IMR-90 (cell line): ENCODE data around the gene NXN. TPM values are rescaled to one million over a fixed set of nuclear protein-coding genes. Genes with fewer than 3 reads are reported as not detected.

ENCODE experiments used
- ATAC-seq: fragments of 200-7000 bp; cut with Tn5 transposase; 2 replicates; pipeline ENCODE4 v1.9.1; 2020; ENCODE audit warnings: low read depth, mild to moderate bottlenecking, moderate library complexity
- BruUV-seq: library from RNA; stranded (reverse); fragments of 400-500 nt; replicated peaks from 2 replicates; lab custom pipeline; 2021; lab: Mats Ljungman, UMichigan
- CTCF ChIA-PET: fragments of 300-600 bp; formaldehyde crosslinking; extraction: SDS; loops from one replicate; lab custom pipeline; 2021; ENCODE audit warnings: antibody characterized with exemption; lab: Yijun Ruan, JAX
- POLR2A ChIA-PET: fragments of 300-600 bp; sonication (Branson Sonifier 250); formaldehyde crosslinking; loops from one replicate; lab custom pipeline; 2022; ENCODE audit warnings: antibody characterized with exemption; ENCODE audit not compliant: unreplicated experiment; lab: Charles Lee
- DNase-seq: peaks from one replicate; pipeline ENCODE4 v3.0.0; 2013
- H2AFZ ChIP-seq: replicated peaks from 2 replicates; pipeline ENCODE3; 2013; ENCODE audit warnings: low read length, mild to moderate bottlenecking; ENCODE audit not compliant: poor library complexity
- H2AK5ac ChIP-seq: 2 replicates; pipeline ENCODE4 v1.6.1; 2013; ENCODE audit warnings: low read depth, low read length, inconsistent platforms
- H2AK9ac ChIP-seq: replicated peaks from 2 replicates; pipeline ENCODE3; 2013; ENCODE audit warnings: mild to moderate bottlenecking, low read depth, low read length, moderate library complexity; ENCODE audit not compliant: poor library complexity
- H2BK120ac ChIP-seq: 2 replicates; pipeline ENCODE4 v1.6.1; 2013; ENCODE audit warnings: low read depth, low read length, inconsistent platforms
- H2BK15ac ChIP-seq: 3 replicates; pipeline ENCODE4 v1.6.1; 2013; ENCODE audit warnings: low read depth, low read length, inconsistent platforms
- H2BK20ac ChIP-seq: 2 replicates; pipeline ENCODE4 v1.6.1; 2013; ENCODE audit warnings: low read depth, mild to moderate bottlenecking, inconsistent platforms, low read length, moderate library complexity
- H2BK5ac ChIP-seq: 2 replicates; pipeline ENCODE4 v1.6.1; 2013; ENCODE audit warnings: mild to moderate bottlenecking, low read depth, low read length, inconsistent platforms; ENCODE audit not compliant: poor library complexity, severe bottlenecking
- H3K14ac ChIP-seq: replicated peaks from 2 replicates; pipeline ENCODE4 v1.6.1; 2013; ENCODE audit warnings: low read depth, low read length, inconsistent platforms
- H3K18ac ChIP-seq: 2 replicates; pipeline ENCODE4 v1.6.1; 2013; ENCODE audit warnings: low read depth, low read length, control low read depth
- H3K23ac ChIP-seq: 2 replicates; pipeline ENCODE4 v1.6.1; 2013; ENCODE audit warnings: low read depth, low read length, inconsistent platforms
- H3K27ac ChIP-seq: 2 replicates; pipeline ENCODE4 v1.5.1; 2013; ENCODE audit warnings: mild to moderate bottlenecking, control low read depth, low read length; ENCODE audit not compliant: insufficient read depth
- H3K27me3 ChIP-seq: 2 replicates; pipeline ENCODE4 v1.6.1; 2013; ENCODE audit warnings: low read length; ENCODE audit not compliant: control insufficient read depth, insufficient read depth
- H3K36me3 ChIP-seq: 2 replicates; pipeline ENCODE4 v1.6.1; 2013; ENCODE audit warnings: low read length, mixed read lengths; ENCODE audit not compliant: control insufficient read depth, insufficient read depth
- H3K4ac ChIP-seq: 2 replicates; pipeline ENCODE4 v1.6.1; 2013; ENCODE audit warnings: low read depth, low read length, inconsistent platforms
- H3K4me1 ChIP-seq: 2 replicates; pipeline ENCODE4 v1.6.1; 2013; ENCODE audit warnings: low read length, mixed read lengths; ENCODE audit not compliant: control insufficient read depth, insufficient read depth
- H3K4me2 ChIP-seq: 2 replicates; pipeline ENCODE4 v1.6.1; 2013; ENCODE audit warnings: low read depth, mild to moderate bottlenecking, control low read depth, low read length, moderate library complexity
- H3K4me3 ChIP-seq: 2 replicates; pipeline ENCODE4 v1.5.1; 2013; ENCODE audit warnings: low read depth, mild to moderate bottlenecking, control low read depth, low read length, moderate library complexity; ENCODE audit not compliant: insufficient read depth
- H3K56ac ChIP-seq: 2 replicates; pipeline ENCODE4 v1.6.1; 2013; ENCODE audit warnings: low read length, inconsistent platforms; ENCODE audit not compliant: insufficient read depth; ENCODE audit errors: extremely low read depth
- H3K79me1 ChIP-seq, 2 experiments: 2 replicates each; pipeline ENCODE4 v1.6.1; 2013; ENCODE audit warnings: low read length in 2 of 2, inconsistent platforms in 1 of 2, low read depth in 1 of 2
- H3K9ac ChIP-seq: 2 replicates; pipeline ENCODE4 v1.6.1; 2013; ENCODE audit warnings: low read depth, low read length, control low read depth
- H3K9me1 ChIP-seq: 2 replicates; pipeline ENCODE4 v1.6.1; 2013; ENCODE audit warnings: low read length, inconsistent platforms; ENCODE audit not compliant: insufficient read depth
- H3K9me3 ChIP-seq: 2 replicates; pipeline ENCODE4 v1.6.1; 2013; ENCODE audit warnings: low read length; ENCODE audit not compliant: control insufficient read depth, insufficient read depth
- H4K20me1 ChIP-seq: 2 replicates; pipeline ENCODE4 v1.6.1; 2013; ENCODE audit warnings: low read length, inconsistent platforms; ENCODE audit not compliant: insufficient read depth
- H4K5ac ChIP-seq: 2 replicates; pipeline ENCODE4 v1.6.1; 2013; ENCODE audit warnings: mild to moderate bottlenecking, low read depth, low read length, control low read depth
- H4K8ac ChIP-seq, 2 experiments: 2 replicates each; pipeline ENCODE4 v1.6.1; 2013; ENCODE audit warnings: low read depth in 2 of 2, low read length in 2 of 2, control low read depth in 1 of 2, inconsistent platforms in 1 of 2
- H4K91ac ChIP-seq: 2 replicates; pipeline ENCODE4 v1.6.1; 2013; ENCODE audit warnings: low read depth, low read length, inconsistent platforms; ENCODE audit not compliant: insufficient read depth
- BHLHE40 ChIP-seq: fragments of 150-350 bp; IDR thresholded peaks from 2 replicates; pipeline ENCODE4 v1.6.1; 2016; ENCODE audit warnings: mild to moderate bottlenecking, low read depth, low read length
- CHD1 ChIP-seq: IDR thresholded peaks from 2 replicates; pipeline ENCODE4 v1.6.1; 2012; ENCODE audit warnings: low read depth, low read length, improper control_type of control experiment
- ELK1 ChIP-seq: fragments of 150-350 bp; IDR thresholded peaks from 2 replicates; pipeline ENCODE4 v1.6.1; 2016; ENCODE audit warnings: low read depth, mild to moderate bottlenecking, low read length, moderate library complexity, borderline replicate concordance
- MAFK ChIP-seq: IDR thresholded peaks from 2 replicates; pipeline ENCODE4 v1.6.1; 2012; ENCODE audit warnings: low read depth, low read length, improper control_type of control experiment
- MAZ ChIP-seq: IDR thresholded peaks from 2 replicates; pipeline ENCODE4 v1.6.1; 2012; ENCODE audit warnings: low read depth, mild to moderate bottlenecking, low read length, improper control_type of control experiment, moderate library complexity, borderline replicate concordance
- MXI1 ChIP-seq: IDR thresholded peaks from 2 replicates; pipeline ENCODE4 v1.6.1; 2012; ENCODE audit warnings: low read depth, mild to moderate bottlenecking, low read length, moderate library complexity, borderline replicate concordance
- RAD21 ChIP-seq: IDR thresholded peaks from 2 replicates; pipeline ENCODE4 v1.6.1; 2012; ENCODE audit warnings: low read length, improper control_type of control experiment
- RCOR1 ChIP-seq: IDR thresholded peaks from 2 replicates; pipeline ENCODE4 v1.6.1; 2012; ENCODE audit warnings: mild to moderate bottlenecking, low read length, improper control_type of control experiment; ENCODE audit not compliant: insufficient replicate concordance
- RFX5 ChIP-seq: IDR thresholded peaks from 2 replicates; pipeline ENCODE4 v1.8.0; 2012; ENCODE audit warnings: low read depth, mild to moderate bottlenecking, low read length, moderate library complexity
- SMC3 ChIP-seq: fragments of 150-350 bp; IDR thresholded peaks from 2 replicates; pipeline ENCODE4 v1.6.1; 2016; ENCODE audit warnings: low read depth, mild to moderate bottlenecking, antibody characterized with exemption, low read length, moderate library complexity
- USF2 ChIP-seq: fragments of 150-350 bp; IDR thresholded peaks from 2 replicates; pipeline ENCODE4 v1.6.1; 2017; ENCODE audit warnings: mild to moderate bottlenecking, antibody characterized with exemption, low read length, low read depth
- WGBS, 2 experiments: methylation state at CpG; one replicate each; pipeline versions ENCODE4 v1.1.5 to v1.1.7; 2013; ENCODE audit warnings: missing lambda C conversion rate in 2 of 2; ENCODE audit not compliant: insufficient read length in 1 of 2; ENCODE audit errors: extremely low coverage in 2 of 2; 5-methylcytosine and 5-hydroxymethylcytosine counted together
- dilution Hi-C: fragments of 300-500 bp; cut with HindIII; formaldehyde crosslinking; loops from one replicate; pipeline ENCODE4 v1.14.3; 2018; ENCODE audit warnings: low sequenced_read_pairs; ENCODE audit not compliant: unreplicated experiment
- in situ Hi-C: fragments of 300-500 bp; cut with MboI; formaldehyde crosslinking; loops from 3 replicates; pipeline ENCODE4 v1.14.3; 2019; ENCODE audit warnings: low sequenced_read_pairs, inconsistent platforms, mixed read lengths
- intact Hi-C: fragments of 100-400 bp; cut with micrococcal nuclease; formaldehyde crosslinking; loops from 2 replicates; pipeline ENCODE4 v1.10.0; 2022
- polyA plus RNA-seq, 3 experiments: library from polyadenylated mRNA; depleted of rRNA; stranded (reverse); fragments of >200 nt; gene quantifications; 2 replicates each; pipeline ENCODE4 v1.2.3, GENCODE V29; 2012; ENCODE audit warnings: low replicate concordance in 1 of 3
- total RNA-seq: library from RNA; depleted of rRNA; stranded (reverse); fragments of >200 nt; gene quantifications from 2 replicates; pipeline ENCODE4 v1.2.3, GENCODE V29; 2012
- TF ChIP-seq, protein P1 (sequence below): conservative IDR thresholded peaks from 2 replicates; pipeline ENCODE4 v1.5.1; 2012; ENCODE audit warnings: mild to moderate bottlenecking, low read depth, low read length, improper control_type of control experiment

The NXN gene
- total and polyA plus RNA-seq, 2 of the 4 experiments (the other 2 are of a cell fraction): 52.5 to 116 TPM

GRCh38 chr17:1000597-1001461 is 21.3 kb upstream of the NXN start (continued):
- TF ChIP-seq, protein P1, sequence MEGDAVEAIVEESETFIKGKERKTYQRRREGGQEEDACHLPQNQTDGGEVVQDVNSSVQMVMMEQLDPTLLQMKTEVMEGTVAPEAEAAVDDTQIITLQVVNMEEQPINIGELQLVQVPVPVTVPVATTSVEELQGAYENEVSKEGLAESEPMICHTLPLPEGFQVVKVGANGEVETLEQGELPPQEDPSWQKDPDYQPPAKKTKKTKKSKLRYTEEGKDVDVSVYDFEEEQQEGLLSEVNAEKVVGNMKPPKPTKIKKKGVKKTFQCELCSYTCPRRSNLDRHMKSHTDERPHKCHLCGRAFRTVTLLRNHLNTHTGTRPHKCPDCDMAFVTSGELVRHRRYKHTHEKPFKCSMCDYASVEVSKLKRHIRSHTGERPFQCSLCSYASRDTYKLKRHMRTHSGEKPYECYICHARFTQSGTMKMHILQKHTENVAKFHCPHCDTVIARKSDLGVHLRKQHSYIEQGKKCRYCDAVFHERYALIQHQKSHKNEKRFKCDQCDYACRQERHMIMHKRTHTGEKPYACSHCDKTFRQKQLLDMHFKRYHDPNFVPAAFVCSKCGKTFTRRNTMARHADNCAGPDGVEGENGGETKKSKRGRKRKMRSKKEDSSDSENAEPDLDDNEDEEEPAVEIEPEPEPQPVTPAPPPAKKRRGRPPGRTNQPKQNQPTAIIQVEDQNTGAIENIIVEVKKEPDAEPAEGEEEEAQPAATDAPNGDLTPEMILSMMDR: no peak
- TF ChIP-seq MAFK: no peak

DNA sequence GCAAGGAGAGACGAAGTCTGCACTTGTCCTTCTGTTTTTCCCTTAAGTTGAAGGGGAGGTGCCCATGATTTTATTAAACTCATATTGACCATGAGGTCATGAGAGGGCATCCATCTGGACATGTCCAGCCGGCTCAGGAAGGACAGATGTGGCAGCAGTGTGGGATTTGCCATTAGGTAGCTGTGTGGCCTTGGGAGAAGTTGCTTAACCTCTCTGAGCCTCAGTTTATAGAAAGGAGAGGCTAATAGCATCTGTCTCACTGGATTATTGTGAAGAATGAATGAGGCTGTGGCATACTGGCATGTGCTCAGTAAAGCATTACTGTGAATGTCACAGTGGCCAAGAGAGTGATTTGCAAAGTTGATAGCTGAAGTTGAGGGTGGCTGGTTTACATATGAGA is 18.5 kb upstream of the NXN start:
- intact Hi-C loops (loop anchor here (5.0 kb wide), 2 partner anchors 586 to 856 kb away; a partner anchor contains a TSS), in situ Hi-C loops (no loop called here)
- TF ChIP-seq USF2 (no peak), RFX5 (no peak), RCOR1 (no peak), SMC3 (no peak), ELK1 (no peak), MAZ (no peak), BHLHE40 (no peak), MXI1 (no peak), RAD21 (no peak), CHD1 (no peak)

More for the DNA sequence above, 18.5 kb upstream of the NXN start:
- H2BK120ac ChIP-seq: no peak overlapping the region
- DNase-seq (no peak), ATAC-seq (no peak)
- H4K91ac ChIP-seq: no peak overlapping the region
- peaks cover 21% of the 10 kb centered on the region for H3K36me3 ChIP-seq
- POLR2A ChIA-PET: no interaction called here
- H3K9me1 ChIP-seq: peaks cover 21% of the 10 kb centered on the region
- peak overlapping the region; percentile 73 for H3K4me2 ChIP-seq
- no peak overlapping the region for H2BK20ac ChIP-seq
- dilution Hi-C loops: loop anchor here (25.0 kb wide), 1 partner anchor 211 kb away; the partner anchor contains the start of genes GLOD4 and MRM3
- peak overlapping the region; percentile 89; the same call in 1 of the 2 replicates for H3K9ac ChIP-seq
- no peak overlapping the region for H4K5ac ChIP-seq
- H3K56ac ChIP-seq: no peak overlapping the region
- no peak overlapping the region for H4K8ac ChIP-seq
- H3K27ac ChIP-seq: peak overlapping the region; percentile 9; the same call in 1 of the 2 replicates
- H3K18ac ChIP-seq: no peak overlapping the region
- no CpG with 5 or more reads among the region's 2 CpGs for WGBS, 2 experiments
- H2BK15ac ChIP-seq: no peak overlapping the region
- no peaks in the 10 kb centered on the region for H3K27me3 ChIP-seq
- H3K4me3 ChIP-seq: peak overlapping the region; percentile 54
- H3K9me3 ChIP-seq: no peaks in the 10 kb centered on the region
- H2BK5ac ChIP-seq: no peak overlapping the region
- H3K23ac ChIP-seq: peak overlapping the region; percentile 1; the same call in 1 of the 2 replicates
- CTCF ChIA-PET: no interaction called here
- BruUV-seq: no TSS peak
- H4K20me1 ChIP-seq: peaks cover 48% of the 10 kb centered on the region
- no peak overlapping the region for H2AK9ac ChIP-seq
- H3K4ac ChIP-seq: no peak overlapping the region
- no peak overlapping the region for H2AFZ ChIP-seq
- H3K4me1 ChIP-seq: peaks cover 32% of the 10 kb centered on the region
- no peak overlapping the region for H3K14ac ChIP-seq
- peaks cover 23 to 48% of the 10 kb centered on the region in 2 experiments for H3K79me1 ChIP-seq
- peak overlapping the region; percentile 50; the same call in 1 of the 2 replicates for H2AK5ac ChIP-seq
